Colon (tissue), 2 donors: ENCODE results near the gene OGFOD3.
"Not testable (repeated sequence)": the region's sequence is repeated elsewhere in the genome, so short reads cannot be mapped to it uniquely, and the experiment has no call there.

Source experiments
- FAIRE-seq: peaks from 2 replicates; lab custom pipeline; 2012; peaks lifted over from hg19 to GRCh38; lab: Jason Lieb, UNC
- donor health status: control.
- donor health status: control.

The OGFOD3 gene

DNA sequence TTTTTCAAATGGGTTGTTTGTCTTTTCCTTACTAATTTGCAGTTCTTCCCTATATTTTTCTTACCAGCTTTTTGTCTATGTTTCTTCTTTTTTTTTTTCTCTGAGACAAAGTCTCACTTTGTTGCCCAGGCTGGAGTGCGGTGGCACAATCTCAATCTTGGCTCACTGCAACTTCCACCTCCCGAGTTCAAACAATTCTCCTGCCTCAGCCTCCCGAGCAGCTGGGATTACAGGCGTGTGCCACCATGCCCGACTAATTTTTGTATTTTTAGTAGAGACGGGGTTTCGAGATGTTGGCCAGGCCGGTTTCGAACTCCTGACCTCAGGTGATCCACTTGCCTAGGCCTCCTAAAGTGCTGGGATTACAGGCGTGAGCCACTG is 45.3 kb downstream of the OGFOD3 start:
- FAIRE-seq: not testable (repeated sequence)

DNA sequence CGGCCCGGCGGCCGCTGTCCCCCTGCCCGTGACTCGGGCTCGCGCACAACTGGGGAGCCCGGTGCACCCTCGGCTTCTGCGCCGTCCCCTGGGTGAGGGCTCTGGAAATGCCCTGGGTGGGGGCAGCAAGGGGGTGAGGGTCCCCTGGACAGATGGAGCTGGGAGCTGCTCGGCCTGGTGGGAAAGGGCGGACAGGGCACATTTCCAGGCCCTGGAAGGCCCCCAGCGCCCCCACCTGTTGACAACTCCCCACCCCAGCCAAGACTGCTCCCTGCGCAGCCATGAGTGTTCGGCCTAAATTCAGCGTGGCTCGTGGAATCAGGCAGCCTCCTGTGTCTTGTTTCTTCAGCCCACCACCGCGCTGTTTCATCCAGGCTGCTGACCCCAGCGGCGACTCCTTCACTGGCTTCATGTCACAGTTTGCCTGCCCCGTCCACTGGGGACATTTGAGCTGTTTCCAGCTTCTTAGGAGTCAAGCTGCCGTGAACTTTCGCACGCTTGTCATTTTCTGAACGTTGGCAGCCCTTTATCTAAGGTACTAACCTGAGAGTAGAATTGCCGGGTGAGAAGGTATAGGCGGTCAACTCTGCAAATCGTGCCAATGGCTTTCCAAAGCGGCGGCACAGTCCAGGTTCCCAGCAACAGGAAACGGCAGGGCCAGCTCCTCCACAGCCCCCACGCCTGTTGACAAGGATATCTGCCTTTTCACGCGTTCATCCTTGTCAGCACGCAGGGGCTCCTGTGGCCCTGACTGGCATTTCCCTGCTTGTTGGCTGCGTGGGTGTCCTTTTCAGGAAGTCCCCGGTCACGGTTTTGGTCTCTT is 45.9 kb downstream of the OGFOD3 start:
- no peak for FAIRE-seq

DNA sequence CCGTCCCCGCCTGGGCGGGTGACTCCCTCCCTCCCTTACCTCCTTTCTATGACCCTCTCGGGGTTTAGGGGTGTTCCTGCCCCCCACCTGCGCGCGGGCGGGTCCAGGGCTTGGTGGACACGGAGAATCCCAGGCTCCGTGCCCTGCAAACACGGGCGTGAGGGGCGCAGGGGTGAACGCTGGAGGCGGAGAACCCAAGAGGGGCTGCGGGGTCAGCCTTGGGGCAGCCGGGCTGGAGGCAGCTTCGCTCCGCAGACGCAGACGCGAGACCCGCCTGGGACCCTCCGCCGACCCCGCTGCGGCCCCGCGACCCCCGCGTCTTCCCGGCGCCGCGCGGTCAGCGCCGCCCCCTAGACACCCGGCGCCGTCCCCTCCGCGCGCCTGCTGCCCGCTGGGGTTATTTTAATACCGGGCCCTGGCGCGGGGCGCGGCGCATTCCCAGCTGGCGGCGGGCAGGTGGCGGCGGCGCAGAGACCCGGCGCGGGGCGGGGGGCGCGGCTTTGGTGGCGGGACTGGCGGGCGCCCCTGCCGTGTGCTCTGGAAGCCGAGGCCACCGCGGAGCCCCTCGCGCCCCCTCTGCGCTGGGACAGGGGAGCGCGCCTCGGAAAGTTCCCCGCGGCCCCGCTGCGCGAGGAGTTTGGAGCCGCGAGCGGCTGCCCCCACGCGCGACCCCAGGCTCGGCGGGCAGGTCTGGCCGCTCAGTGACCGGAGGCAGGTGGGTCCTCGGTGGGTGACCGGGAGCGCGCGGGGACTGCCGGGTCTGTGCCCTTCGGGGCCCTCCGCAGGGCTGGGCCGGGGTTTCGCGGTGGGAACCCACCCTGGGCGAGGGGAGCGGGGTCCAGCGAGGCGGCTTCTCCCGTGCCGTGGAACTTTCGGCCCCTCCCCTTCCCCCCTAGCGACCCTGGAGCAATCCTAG is 46.8 kb downstream of the OGFOD3 start, which contains the start of gene UTS2R:
Gene UTS2R, plus strand, starts transcription at position 433 of the 916 bp plus-strand sequence. CDS start 2,560 bp downstream, outside the sequence.
- no peak for FAIRE-seq

DNA sequence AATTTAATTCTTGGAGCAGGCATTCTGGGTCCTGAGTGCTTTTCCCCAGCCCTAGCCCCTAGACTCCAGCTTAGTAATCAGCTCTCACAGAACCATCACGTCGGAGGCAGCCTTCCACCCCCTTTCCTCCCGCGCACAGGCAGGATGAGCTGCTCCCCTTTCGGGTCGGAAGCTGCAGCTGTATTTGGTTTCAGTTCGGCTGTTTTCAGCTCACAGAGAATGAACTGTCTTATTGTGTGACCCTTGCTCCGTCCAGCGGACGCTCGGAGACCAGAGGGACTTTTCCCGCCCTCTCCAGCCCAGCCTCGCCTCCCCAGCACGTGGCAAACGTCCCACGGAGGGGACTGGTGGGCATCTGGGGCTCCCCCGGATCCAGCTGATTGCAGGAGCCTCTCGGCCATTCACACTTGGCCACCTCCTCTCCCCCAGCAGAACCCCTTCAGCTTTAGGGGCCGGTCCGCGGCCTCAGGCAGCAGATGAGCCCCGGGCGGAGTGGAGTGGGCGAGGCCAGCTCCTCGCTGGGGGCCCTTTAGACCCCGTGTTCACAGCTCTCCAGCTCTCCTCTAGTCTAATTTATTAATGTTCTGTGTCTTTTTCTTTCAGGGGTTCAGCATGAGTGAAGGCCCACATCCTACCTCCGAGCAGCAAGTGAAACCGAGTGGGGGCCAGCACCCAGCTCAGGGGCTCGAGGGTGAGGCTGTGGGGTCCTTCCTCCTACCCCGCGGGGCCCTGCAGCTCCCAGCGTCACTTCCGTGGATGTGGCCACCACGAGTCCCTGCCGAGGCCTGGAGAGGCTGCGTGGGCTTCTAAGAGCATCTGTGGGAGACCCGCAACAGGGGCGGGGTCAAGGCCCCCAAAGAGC is 47.7 kb downstream of the OGFOD3 start:
- no peak for FAIRE-seq

DNA sequence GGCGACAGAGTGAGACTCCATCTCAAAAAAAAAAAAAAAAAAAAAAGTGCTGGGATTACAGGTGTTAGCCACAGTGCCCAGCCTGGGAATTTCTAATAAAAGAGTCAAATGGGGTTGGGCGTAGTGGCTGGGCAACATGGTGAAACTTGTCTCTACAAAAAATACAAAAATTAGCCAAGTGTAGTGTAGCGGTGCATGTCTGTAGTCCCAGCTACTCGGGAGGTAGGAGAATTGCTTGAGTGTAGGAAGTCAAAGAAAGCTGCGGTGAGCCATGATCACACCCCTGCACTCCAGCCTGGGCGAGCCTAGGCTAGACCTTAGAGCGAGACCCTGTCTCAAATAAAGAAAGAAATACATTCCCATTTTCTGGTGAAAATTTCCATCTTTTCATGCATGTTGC is 49.2 kb downstream of the OGFOD3 start:
- FAIRE-seq: no peak

DNA sequence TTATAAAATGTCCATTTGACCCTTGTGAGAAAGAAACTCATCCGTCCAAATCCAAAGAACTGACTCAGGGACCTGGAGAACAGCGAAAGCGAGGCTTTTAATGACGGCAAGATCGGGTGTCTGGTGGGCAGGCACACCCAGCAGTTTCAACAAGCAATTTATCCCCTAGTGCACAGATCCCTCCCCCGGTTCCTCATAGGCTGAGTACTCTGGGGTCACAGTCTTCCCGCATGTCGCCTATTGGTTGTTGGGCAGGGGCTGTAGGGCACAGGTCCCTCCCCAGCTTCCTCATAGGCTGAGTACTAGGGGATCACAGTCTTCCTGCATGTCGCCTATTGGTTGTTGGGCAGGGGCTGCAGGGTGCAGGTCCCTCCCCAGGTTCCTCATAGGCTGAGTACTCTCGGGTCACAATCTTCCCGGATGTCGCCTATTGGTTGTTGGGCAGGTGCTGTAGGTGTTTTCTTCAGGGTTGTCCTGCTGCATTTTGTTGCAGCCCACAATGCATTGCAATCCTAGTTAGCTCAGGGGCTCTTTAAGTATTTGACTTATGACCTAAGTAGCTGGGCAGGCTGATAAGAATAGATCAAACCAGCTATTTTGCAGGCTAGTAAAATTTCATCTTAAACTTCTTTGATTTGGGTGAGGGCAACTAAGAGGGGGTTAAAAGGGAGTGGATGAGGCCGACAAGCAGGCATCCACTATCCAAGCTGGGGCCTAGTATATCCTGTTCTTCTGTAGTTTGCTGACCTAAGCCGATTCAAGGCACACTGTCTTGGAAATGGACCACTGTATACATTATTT is 50.5 kb downstream of the OGFOD3 start:
- no peak for FAIRE-seq

DNA sequence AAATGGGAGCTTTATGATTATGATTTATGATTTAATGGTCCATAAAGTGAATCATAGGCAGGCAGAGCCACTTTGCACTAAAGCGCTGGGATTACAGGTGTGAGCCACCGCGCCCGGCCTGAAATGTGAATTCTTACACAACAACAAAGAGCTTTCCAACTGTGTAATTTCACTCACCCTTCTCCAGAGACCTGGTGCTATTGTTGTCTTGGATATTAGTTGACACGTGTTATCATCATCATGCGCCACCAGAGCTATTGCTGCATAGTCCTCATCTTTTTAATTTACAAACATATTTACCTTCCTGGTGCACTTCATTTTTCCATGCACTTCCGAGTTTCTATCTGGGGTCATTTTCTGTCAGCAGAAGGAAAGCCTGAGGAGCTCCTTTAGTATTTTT is 51.6 kb downstream of the OGFOD3 start:
- no peak for FAIRE-seq

DNA sequence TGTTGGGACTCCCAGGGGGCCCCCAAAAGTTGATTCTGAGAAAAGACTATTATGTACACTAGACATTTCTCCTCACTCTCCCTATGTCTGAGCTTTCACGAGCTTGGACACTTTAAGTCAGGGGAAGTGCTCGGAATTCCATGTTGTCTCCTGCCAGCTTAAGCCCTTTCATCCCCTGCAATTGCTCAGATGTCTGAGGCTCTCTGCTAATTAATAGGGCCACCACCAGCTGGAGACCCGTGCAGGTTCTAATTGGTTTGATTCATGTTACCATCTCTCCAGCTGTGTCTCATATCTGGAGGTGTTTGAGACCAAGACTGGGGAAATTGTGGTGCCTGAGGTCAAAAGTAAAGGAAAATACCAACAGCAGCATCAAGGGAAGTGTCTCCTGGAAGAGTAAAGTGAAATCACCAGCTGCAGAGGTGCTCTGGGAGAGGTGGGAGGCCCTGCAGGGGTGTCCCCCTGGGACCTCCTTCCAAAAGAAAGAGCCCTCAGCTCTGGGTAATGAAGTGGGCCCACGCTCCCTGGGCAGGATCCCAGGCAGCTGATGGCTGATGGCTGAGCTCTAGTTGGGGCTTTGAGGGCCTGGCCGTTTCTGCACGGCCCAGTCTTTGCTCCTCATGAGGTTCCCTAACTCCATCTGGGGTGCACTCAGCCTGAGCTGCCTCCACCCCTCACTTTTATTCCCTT is 52.6 kb downstream of the OGFOD3 start:
- FAIRE-seq: no peak

DNA sequence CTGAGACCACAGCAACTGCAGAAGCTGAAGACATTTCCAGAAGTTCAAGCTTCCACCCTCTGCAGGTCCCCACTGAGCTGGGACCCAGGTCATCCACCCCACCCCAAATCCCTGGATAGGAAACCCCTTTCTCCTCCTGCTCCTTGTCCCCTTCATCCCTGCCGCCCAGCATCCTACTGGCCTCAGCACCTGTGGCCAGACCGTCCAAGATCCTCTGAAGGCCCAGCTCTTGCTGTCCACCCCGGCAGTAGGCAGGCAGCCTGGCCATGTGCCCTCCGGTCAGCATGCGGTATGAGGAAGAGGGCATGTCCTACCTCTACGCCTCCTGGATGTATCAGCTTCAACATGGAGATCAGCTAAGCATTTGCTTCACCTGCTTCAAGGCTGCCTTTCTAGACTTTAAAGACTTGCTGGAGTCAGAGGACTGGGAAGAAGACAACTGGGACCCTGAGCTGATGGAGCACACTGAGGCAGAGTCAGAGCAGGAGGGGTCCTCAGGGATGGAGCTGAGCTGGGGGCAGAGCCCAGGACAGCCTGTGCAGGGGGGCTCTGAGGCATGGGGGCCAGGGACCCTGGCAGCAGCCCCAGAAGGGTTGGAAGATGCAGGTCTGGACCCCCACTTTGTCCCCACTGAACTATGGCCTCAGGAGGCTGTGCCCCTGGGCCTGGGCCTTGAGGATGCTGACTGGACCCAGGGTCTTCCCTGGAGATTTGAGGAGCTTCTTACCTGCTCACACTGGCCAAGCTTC is 56.3 kb downstream of the OGFOD3 start:
- FAIRE-seq: no peak

DNA sequence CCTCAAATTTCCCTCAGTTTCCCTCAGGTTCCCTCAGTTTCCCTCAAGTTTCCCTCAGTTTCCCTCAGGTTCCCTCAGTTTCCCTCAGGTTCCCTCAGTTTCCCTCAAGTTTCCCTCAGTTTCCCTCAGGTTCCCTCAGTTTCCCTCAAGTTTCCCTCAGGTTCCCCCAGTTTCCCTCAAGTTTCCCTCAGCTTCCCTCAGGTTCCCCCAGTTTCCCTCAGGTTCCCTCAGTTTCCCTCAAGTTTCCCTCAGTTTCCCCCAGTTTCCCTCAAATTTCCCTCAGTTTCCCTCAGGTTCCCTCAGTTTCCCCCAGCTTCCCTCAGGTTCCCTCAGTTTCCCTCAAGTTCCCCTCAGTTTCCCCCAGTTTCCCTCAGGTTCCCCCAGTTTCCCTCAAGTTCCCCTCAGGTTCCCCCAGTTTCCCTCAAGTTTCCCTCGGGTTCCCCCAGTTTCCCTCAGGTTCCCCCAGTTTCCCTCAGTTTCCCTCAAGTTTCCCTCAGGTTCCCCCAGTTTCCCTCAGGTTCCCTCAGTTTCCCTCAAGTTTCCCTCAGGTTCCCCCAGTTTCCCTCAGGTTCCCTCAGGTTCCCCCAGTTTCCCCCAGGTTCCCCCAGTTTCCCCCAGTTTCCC is 58.8 kb downstream of the OGFOD3 start:
- FAIRE-seq: not testable (repeated sequence)

DNA sequence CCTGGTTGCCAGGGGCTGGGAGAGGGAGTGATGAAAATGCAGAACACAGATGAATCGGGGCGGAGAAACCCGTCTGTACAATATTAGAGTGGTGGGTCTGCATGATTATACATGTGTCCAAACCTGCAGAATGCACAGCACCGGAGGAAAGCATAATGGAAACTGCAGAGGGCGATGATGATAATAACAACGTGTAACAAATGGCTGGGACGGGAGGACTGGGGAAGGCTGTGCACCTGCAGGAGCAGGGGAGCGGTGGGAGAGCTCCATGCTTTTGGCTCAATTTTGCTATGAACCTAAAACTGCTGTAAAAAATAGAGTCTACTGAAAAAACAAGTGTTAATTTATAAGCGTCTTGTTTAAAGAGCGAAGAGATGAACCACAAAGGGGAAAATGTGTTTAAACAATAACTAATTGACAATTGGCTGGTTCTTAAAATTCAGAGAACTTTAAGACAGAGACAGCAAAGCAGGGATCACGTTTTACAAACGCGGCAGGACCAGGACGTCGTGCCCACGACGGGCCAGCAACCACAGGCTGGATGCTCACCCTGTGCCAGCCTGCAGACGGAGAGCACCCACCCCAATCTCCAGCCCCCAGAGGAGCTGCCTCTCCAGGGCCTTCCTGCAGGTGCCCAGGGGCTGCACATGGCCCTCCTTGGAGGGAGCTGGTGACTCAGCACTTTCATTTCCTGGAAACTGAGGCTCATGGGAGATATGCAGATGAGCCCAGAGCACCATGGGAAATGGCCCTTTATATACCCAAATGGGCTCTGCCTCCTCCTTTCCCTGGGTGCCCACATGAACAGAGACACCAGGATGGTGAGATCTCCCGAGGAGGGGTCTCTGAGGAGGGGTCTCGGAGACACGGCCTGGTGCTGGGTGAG is 59.7 kb downstream of the OGFOD3 start, which contains the start of gene TEX19:
Gene TEX19, plus strand, starts transcription at position 783 of the 886 bp plus-strand sequence. CDS start 2,904 bp downstream, outside the sequence.
- no peak for FAIRE-seq

DNA sequence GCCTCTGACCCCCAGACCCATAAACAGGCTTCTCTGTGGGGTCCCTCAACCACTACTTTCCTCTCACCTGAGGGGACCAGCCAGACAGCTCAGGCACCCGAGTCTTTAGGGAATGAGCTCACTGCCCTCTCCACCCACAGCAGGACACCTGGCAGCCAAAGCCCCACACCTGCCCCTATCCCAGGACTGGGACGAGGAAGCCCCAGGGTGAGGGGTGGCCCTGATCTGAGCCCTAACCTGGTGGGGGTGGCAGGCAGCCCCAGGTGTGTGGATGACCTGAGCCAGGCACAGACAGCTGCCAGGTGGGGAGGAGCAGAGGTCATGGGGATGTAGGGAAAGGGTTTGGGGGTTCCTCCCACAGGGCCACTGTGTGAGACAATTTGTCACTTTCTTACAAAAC is 61.0 kb downstream of the OGFOD3 start:
- FAIRE-seq: no peak

DNA sequence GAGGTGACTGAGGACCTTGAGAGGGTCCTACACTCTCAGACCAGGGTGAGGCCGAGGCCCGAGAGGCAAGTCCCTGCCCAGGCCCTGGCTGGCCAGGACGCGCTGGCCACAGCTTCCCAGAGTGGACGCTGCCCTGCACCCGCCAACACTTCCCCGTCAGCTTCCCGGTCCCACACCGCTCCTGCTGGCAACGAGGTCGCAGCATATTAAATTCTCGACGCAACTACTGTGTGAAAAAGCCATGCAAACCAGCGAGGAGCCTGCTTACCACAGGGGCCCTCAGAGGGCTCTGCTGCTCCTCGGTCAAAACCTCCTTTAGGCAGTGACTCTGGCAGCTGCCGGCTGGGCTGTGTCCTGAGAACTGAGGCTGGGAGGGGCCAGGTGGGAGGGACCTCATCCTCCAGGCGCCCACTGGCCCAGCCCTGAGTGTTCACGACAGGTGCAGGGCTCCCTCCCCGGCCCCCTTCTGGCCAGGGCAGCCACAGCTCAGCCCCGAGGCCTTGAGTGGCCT is 61.5 kb downstream of the OGFOD3 start:
- no peak for FAIRE-seq

DNA sequence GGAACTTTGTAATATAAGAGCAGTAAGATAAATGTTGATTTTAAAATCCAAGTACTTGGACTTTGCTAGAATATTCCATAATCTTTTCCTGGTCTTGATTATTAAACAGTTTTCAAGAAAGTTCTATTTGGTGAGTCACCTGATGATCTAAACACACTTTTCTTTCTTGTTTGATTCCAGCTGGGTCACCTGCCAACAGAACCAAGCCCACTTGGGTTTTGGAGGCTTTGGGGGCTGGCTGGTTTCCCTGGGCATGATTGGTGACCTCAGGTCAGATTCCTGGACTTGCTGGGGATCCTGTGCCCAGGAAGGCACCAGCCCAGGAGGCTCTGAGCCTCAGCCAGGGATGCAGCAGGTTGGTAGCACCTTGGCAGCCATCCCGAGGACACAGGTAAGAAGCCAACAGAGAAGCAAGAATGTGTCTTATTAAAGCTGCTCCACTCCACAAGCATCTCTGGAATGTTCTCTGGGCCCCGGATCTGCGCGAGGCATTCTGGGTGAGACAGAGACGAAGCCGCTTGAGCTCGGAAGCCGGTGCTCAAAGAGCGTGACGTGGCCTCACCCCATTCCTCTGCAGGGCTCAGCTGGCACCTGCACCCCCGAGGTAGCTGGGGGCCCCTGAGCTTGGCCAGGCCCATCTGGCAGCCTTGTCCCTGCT is 62.5 kb downstream of the OGFOD3 start:
- no peak for FAIRE-seq

DNA sequence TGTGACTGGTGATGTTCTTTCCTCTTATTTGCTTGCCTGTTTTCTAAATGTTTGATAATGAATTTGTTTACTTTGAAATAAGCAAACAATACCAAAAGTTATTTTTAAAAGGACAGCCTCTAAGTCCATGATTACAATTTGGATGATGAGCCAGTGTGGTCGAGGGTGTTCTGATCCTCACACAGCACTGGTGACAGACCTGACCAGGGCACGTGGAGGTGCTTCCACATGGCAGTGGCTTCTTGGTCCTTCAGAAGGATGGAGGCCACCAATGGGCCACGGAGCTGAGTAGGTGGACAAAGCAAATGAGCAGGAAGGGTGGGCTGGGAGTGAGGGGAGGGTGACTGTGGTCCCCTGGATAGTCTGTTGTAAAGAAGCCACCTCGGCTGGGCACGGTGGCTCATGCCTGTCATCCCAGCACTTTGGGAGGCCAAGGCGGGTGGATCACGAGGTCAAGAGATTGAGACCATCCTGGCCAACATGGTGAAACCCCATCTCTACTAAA is 63.5 kb downstream of the OGFOD3 start:
- no peak for FAIRE-seq

DNA sequence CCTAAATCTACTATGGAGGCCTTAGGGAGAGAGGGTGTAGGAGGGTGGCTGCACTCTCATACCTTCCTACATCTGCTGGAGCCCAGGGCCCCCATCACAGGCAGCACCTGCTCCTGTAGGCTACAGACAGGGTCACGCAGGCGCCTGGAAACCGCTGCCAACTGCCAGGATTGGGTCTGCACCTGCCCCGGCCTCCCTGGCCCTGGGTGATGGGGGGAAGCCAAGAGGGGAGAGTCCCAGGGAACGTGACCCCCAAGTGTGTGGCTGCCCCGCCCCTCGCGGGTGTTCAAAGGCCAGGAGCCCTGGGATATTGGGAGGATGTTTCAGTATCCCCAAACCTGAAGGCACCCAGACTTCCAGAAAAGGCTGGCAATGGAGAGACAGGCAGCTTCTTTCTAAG is 64.9 kb downstream of the OGFOD3 start:
- no peak for FAIRE-seq
